Liver (tissue), 3 donors: ENCODE data around the gene RABEP2.

Experiments used
- CTCF ChIP-seq: fragments of 150-350 bp; IDR thresholded peaks from 2 replicates; pipeline ENCODE4 v1.5.1; 2017; ENCODE audit warnings: improper control_type of control experiment, low read depth, low read length; ENCODE audit not compliant: missing input control
- GABPA ChIP-seq, 2 donors: IDR thresholded peaks in 1 of 2; conservative IDR thresholded peaks in 1 of 2; 2 replicates each; pipeline ENCODE4 v1.6.1; 2016; ENCODE audit warnings: antibody characterized with exemption in 2 of 2, mild to moderate bottlenecking in 1 of 2, moderate library complexity in 1 of 2
- JUND ChIP-seq, 2 donors: IDR thresholded peaks; 2 replicates each; pipeline ENCODE4 v1.6.1; 2016; ENCODE audit warnings: antibody characterized with exemption in 2 of 2
- MAX ChIP-seq: IDR thresholded peaks from 2 replicates; pipeline ENCODE4 v1.6.1; 2016; ENCODE audit warnings: antibody characterized with exemption
- REST ChIP-seq: IDR thresholded peaks from 2 replicates; pipeline ENCODE4 v1.6.1; 2016; ENCODE audit warnings: antibody characterized with exemption, mild to moderate bottlenecking
- SP1 ChIP-seq: IDR thresholded peaks from 2 replicates; pipeline ENCODE4 v1.6.1; 2018; ENCODE audit warnings: antibody characterized with exemption, mild to moderate bottlenecking
- TAF1 ChIP-seq: conservative IDR thresholded peaks from 2 replicates; pipeline ENCODE4 v1.6.1; 2016; ENCODE audit warnings: antibody characterized with exemption, mild to moderate bottlenecking
- donor health status: healthy.
- donor health status: healthy.

- TF ChIP-seq MAX (no peak), REST (no peak), CTCF (no peak), SP1 (no peak), GABPA (IDR thresholded peaks at IDR 0.05 in 1 of 2, conservative IDR thresholded peaks at IDR 0.05 in 1 of 2) (no peak), TAF1 (no peak), JUND (IDR thresholded peaks at IDR 0.05) (no peak)
Observed at GRCh38 chr16:28876973-28877654, 47.9 kb downstream of the RABEP2 start.
